ENCODE data around the gene C5orf47. TPM values are rescaled to one million over a fixed set of nuclear protein-coding genes. Genes with fewer than 3 reads are reported as not detected.
A peak's percentile ranks its signal among the peaks of the same experiment; 100 is the strongest.

Gene C5orf47
- total RNA-seq, 1 experiment from 2014 or later: 0.09 TPM

DNA sequence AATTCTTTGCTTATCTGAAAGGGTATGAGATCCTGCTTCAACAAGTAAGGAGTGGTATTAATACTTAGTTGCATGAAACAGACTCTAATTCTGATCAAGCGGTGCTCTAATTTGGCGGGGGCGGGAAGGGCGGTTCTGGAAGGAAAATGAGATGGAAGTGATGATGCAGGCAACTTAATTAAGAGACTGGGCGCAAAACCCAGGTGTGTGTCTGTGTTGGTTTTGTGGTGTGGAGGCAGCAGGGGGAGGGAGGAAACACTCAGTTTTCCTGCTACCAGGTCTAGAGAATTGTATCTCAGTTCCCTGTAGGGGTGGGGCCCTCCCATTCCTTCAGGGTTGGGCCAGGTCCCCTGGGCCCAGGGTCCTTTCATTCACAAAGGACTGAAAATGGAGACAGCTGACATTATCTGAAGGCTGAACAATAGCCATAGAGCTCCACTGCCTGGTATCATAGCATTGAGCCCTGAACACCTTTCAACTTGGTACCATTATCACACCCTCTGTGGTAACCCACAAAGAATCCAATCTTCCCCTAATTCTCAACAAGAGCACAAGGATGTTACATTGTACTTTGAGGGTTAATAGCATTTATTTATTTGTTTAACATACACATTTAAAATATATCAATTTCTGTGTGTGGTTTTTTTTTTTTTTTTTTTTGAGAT lies 17.2 kb upstream of the C5orf47 start:
- Histone ChIP-seq H3K4me2 (ENCODE audit: insufficient read depth, insufficient read length, low read length) (no peak overlapping the region), H4K91ac (ENCODE audit: insufficient read length, low read depth, low read length) (no peak overlapping the region), H2AK5ac (ENCODE audit: insufficient read length, low read length) (no peak overlapping the region), H2AFZ (ENCODE audit: low read length) (no peak overlapping the region), H3K4ac (ENCODE audit: low read depth, low read length) (no peak overlapping the region), H2BK12ac (ENCODE audit: insufficient read length, low read depth, low read length) (no peak overlapping the region), H3K27ac (ENCODE audit: insufficient read length, low read depth, low read length) (no peak overlapping the region), H3K23ac (ENCODE audit: insufficient read length, low read depth, low read length) (no peak overlapping the region), H3K18ac (ENCODE audit: insufficient read length, low read depth, low read length) (no peak overlapping the region), H3K27me3 (ENCODE audit: insufficient read depth, low read length) (no peaks in the 10 kb centered on the region), H3K79me1 (ENCODE audit: insufficient read depth, low read depth, low read length, poor library complexity, severe bottlenecking) (no peaks in the 10 kb centered on the region), H3K14ac (ENCODE audit: insufficient read depth, low read length) (no peak overlapping the region), H4K8ac (replicated peaks; ENCODE audit: insufficient read length, low read depth, low read length) (no peak overlapping the region), H3K23me2 (ENCODE audit: insufficient read length, low read depth, low read length, poor library complexity, severe bottlenecking) (no peaks in the 10 kb centered on the region), H2BK5ac (ENCODE audit: insufficient read length, low read length) (no peak overlapping the region), H3K9ac (ENCODE audit: extremely low read depth, insufficient read length, low read length) (no peak overlapping the region), H2BK20ac (ENCODE audit: low read depth, low read length, poor library complexity, severe bottlenecking) (no peak overlapping the region), H4K5ac (ENCODE audit: insufficient read length, low read depth, low read length) (no peak overlapping the region), H2BK120ac (ENCODE audit: low read depth, low read length, poor library complexity, severe bottlenecking) (no peak overlapping the region), H3T11ph (ENCODE audit: low read length) (no peak overlapping the region), H2BK15ac (ENCODE audit: low read depth, low read length) (no peak overlapping the region), H3K4me1 (ENCODE audit: insufficient read depth, low read length) (peaks cover 5% of the 10 kb centered on the region; the same call in 1 of the 2 replicates), H4K20me1 (ENCODE audit: control insufficient read depth, insufficient read depth, insufficient read length) (no peaks in the 10 kb centered on the region), H3K9me3 (ENCODE audit: control insufficient read depth, low read depth, low read length) (no peaks in the 10 kb centered on the region), H3K79me2 (ENCODE audit: insufficient read depth, low read length) (no peaks in the 10 kb centered on the region), H3K56ac (ENCODE audit: insufficient read length, low read depth, low read length) (no peak overlapping the region)
- Mint-ChIP-seq H3K4me1 (peaks cover 59 to 65% of the 10 kb centered on the region in 2 experiments), H3K27me3 (ENCODE audit: low read depth) (peaks cover 3% of the 10 kb centered on the region), H3K36me3 (ENCODE audit: insufficient read depth in 1 of 3, low read depth in 3 of 3) (0 out of 7 replicates have a peak, but pooled peaks cover 0 to 1% (median 0%) of the 10 kb centered on the region in 3 experiments), H3K27ac (peak overlapping the region in 2 of 3 experiments; percentile 24 to 59; a peak in 5 of 7 replicates), H3K9me3 (peaks cover 0 to 4% of the 10 kb centered on the region in 2 experiments; a peak in 1 of 5 replicates), H3K4me3 (no peak overlapping the region)
- TF ChIP-seq, protein P1, sequence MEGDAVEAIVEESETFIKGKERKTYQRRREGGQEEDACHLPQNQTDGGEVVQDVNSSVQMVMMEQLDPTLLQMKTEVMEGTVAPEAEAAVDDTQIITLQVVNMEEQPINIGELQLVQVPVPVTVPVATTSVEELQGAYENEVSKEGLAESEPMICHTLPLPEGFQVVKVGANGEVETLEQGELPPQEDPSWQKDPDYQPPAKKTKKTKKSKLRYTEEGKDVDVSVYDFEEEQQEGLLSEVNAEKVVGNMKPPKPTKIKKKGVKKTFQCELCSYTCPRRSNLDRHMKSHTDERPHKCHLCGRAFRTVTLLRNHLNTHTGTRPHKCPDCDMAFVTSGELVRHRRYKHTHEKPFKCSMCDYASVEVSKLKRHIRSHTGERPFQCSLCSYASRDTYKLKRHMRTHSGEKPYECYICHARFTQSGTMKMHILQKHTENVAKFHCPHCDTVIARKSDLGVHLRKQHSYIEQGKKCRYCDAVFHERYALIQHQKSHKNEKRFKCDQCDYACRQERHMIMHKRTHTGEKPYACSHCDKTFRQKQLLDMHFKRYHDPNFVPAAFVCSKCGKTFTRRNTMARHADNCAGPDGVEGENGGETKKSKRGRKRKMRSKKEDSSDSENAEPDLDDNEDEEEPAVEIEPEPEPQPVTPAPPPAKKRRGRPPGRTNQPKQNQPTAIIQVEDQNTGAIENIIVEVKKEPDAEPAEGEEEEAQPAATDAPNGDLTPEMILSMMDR (conservative IDR thresholded peaks at IDR 0.05): no peak
- DNase-seq: no peak
- no CpG with 5 or more reads among the region's 5 CpGs for WGBS (ENCODE audit: extremely low coverage, insufficient read length, low lambda C conversion rate)
